Kidney glomerular epithelial cell (primary cell): ENCODE data around the gene TMC2.

Experiments
- DNase-seq: peaks from one replicate; lab custom pipeline; 2025; lab: John Stamatoyannopoulos, UW

TMC2 gene

GRCh38 chr20:2626853-2627541 lies 90.6 kb downstream of the TMC2 start:
- DNase-seq = no peak

GRCh38 chr20:2631228-2631627 lies 94.9 kb downstream of the TMC2 start:
- DNase-seq = no peak

GRCh38 chr20:2633381-2633780 lies 97.0 kb downstream of the TMC2 start:
- DNase-seq = no peak

GRCh38 chr20:2637246-2637645 lies 100.9 kb downstream of the TMC2 start:
- no peak for DNase-seq

GRCh38 chr20:2640260-2640659 lies 103.9 kb downstream of the TMC2 start:
- DNase-seq = no peak

- DNase-seq = no peak
Measured at GRCh38 chr20:2640899-2641298, 104.5 kb downstream of the TMC2 start.

- no peak for DNase-seq
Measured at GRCh38 chr20:2643708-2644107, 107.3 kb downstream of the TMC2 start.

GRCh38 chr20:2651772-2652723 lies 115.7 kb downstream of the TMC2 start, which contains the start of gene NOP56:
TSS of gene NOP56 (plus strand) at chr20:2652632. CDS start at chr20:2652661, 29 bp downstream.
- peak; percentile 60 for DNase-seq

- DNase-seq = no peak
Measured at GRCh38 chr20:2652724-2653555, 116.6 kb downstream of the TMC2 start.

GRCh38 chr20:2653556-2654383 lies 117.4 kb downstream of the TMC2 start:
- no peak for DNase-seq

GRCh38 chr20:2654384-2654822 lies 118.0 kb downstream of the TMC2 start:
- DNase-seq = no peak

GRCh38 chr20:2654831-2655230 lies 118.5 kb downstream of the TMC2 start:
- no peak for DNase-seq

GRCh38 chr20:2655331-2656116 lies 119.2 kb downstream of the TMC2 start:
- no peak for DNase-seq

GRCh38 chr20:2656471-2657117 lies 120.2 kb downstream of the TMC2 start:
- DNase-seq = no peak

GRCh38 chr20:2657241-2657640 lies 120.9 kb downstream of the TMC2 start:
- no peak for DNase-seq

GRCh38 chr20:2657674-2658073 lies 121.3 kb downstream of the TMC2 start:
- DNase-seq = no peak

- no peak for DNase-seq
Measured at GRCh38 chr20:2658414-2659354, 122.3 kb downstream of the TMC2 start.

- DNase-seq = no peak
Measured at GRCh38 chr20:2659547-2659946, 123.2 kb downstream of the TMC2 start.
